Measurements from ENCODE around the gene HDAC5. TPM values are rescaled to one million over a fixed set of nuclear protein-coding genes. Genes with fewer than 3 reads are reported as not detected.
"Not testable (repeated sequence)": the region's sequence is repeated elsewhere in the genome, so short reads cannot be mapped to it uniquely, and the experiment has no call there.

The HDAC5 gene
- total and polyA plus RNA-seq, 2 of the 8 experiments (the other 6 are each of a cell fraction or from before 2014, with no cell fraction given), result 48.5 to 54.4 TPM

DNA sequence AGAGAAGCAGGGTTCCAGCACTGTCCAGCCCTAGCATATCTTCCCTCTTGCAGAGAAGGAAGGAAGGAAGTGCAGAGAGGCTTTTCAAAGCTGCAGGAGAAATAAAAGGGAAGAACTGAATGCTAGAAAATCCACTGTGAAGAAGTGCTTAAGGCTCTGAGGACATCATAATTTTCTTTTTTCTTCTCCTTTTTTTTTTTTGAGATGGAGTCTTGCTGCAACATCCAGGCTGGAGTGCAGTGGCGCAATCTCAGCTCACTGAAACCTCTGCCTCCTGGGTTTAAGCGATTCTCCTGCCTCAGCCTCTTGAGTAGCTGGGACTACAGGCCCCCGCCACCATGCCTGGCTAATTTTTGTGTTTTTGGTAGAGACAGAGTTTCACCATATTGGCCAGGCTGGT is 25.6 kb upstream of the HDAC5 start:
- not testable (repeated sequence) for H4K8ac ChIP-seq (ENCODE audit: extremely low read depth, insufficient read depth, low read length); H3K4ac ChIP-seq (replicated peaks; ENCODE audit: insufficient read length, low read depth, low read length); H2AK5ac ChIP-seq (ENCODE audit: low read depth, low read length); H3K27me3 ChIP-seq (replicated peaks in 1 of 4; ENCODE audit: control insufficient read depth in 3 of 4, extremely low read depth in 1 of 4, insufficient read depth in 3 of 4, low read length in 3 of 4); H2BK12ac ChIP-seq (ENCODE audit: low read depth, low read length); H4K20me1 ChIP-seq (replicated peaks in 1 of 2; ENCODE audit: control insufficient read depth in 1 of 2, insufficient read depth in 2 of 2, low read length in 2 of 2); H3K23me2 ChIP-seq (ENCODE audit: low read depth, low read length); FAIRE-seq; H4K91ac ChIP-seq (replicated peaks; ENCODE audit: insufficient read length, low read length); H4K5ac ChIP-seq (ENCODE audit: insufficient read length, low read depth, low read length); H2BK5ac ChIP-seq (ENCODE audit: low read depth, low read length); H3K4me3 ChIP-seq (ENCODE audit: extremely low read depth in 1 of 4, insufficient read depth in 2 of 4, low read depth in 3 of 4, low read length in 4 of 4); H3K56ac ChIP-seq (replicated peaks; ENCODE audit: insufficient read length, low read depth, low read length); H3K27ac ChIP-seq (ENCODE audit: low read depth, low read length); DNase-seq (ENCODE audit: low read depth in 1 of 2, low spot score in 2 of 2); H2BK120ac ChIP-seq (replicated peaks; ENCODE audit: low read depth, low read length); H3K4me2 ChIP-seq (ENCODE audit: insufficient read depth in 1 of 2, low read depth in 2 of 2, low read length in 2 of 2); H2AFZ ChIP-seq (ENCODE audit: low read length); H3K4me1 ChIP-seq (replicated peaks in 1 of 4; ENCODE audit: control insufficient read depth in 3 of 4, insufficient read depth in 4 of 4, low read length in 3 of 4); H2BK20ac ChIP-seq (ENCODE audit: low read length); H3K9me3 ChIP-seq (ENCODE audit: insufficient read depth in 2 of 2, low read depth in 1 of 2, low read length in 1 of 2); H3K23ac ChIP-seq (ENCODE audit: insufficient read length); H2BK15ac ChIP-seq (ENCODE audit: low read length); H3K18ac ChIP-seq (ENCODE audit: extremely low read depth, low read length); H3K14ac ChIP-seq (ENCODE audit: insufficient read length); H3K9ac ChIP-seq (replicated peaks in 1 of 4; ENCODE audit: extremely low read depth in 1 of 4, low read depth in 3 of 4, low read length in 3 of 4)
- H3K79me1 ChIP-seq (ENCODE audit: low read depth, low read length), result peaks cover 12% of the 10 kb centered on the region
- ChIA-PET POLR2A (ENCODE audit: partially characterized antibody) (interaction anchor here (1.0 kb wide), 1 partner anchor 196 kb away, joined by 3 read pairs; no protein-coding TSS in a partner anchor), CTCF (ENCODE audit: partially characterized antibody) (interaction anchor here (0.7 to 3.9 kb wide), 8 partner anchors 9 to 197 kb away, joined by 3 to 22 read pairs (median 4); partner anchors contain the start of gene ASB16)
- peaks cover 14 to 48% (median 43%) of the 10 kb centered on the region in 4 experiments for H3K36me3 ChIP-seq (ENCODE audit: control insufficient read depth in 2 of 4, insufficient read depth in 4 of 4, low read length in 3 of 4)
- peaks cover 0 to 33% of the 10 kb centered on the region in 2 experiments; a peak in 2 of 4 replicates for H3K79me2 ChIP-seq (ENCODE audit: control insufficient read depth in 1 of 2, insufficient read depth in 2 of 2, low read length in 2 of 2)
- 89% methylated on average over 3 of the region's 3 CpGs; no CpG with 5 or more reads in 1 of the 2 experiments for WGBS, 2 experiments (ENCODE audit: extremely low coverage in 1 of 2, insufficient coverage in 1 of 2, insufficient read length in 1 of 2, insufficient replicate concordance in 2 of 2, low coverage in 1 of 2, low lambda C conversion rate in 2 of 2, missing lambda C conversion rate in 1 of 2)

All from H1 (cell line).